Activated naive CD4-positive, alpha-beta T cell (primary cell): ENCODE measurements around the gene FTCDNL1.

Source experiments
- DNase-seq, 4 experiments: peaks; one replicate each; lab custom pipeline; 2025; lab: John Stamatoyannopoulos, UW

The FTCDNL1 gene

GRCh38 chr2:199742884-199743283 lies 108.1 kb downstream of the FTCDNL1 start:
- DNase-seq, result no peak

- DNase-seq, result no peak
Measured at GRCh38 chr2:199740111-199740428, 110.9 kb downstream of the FTCDNL1 start.

GRCh38 chr2:199739413-199740110 lies 111.4 kb downstream of the FTCDNL1 start:
- peak; percentile 36 to 54 (median 46) for DNase-seq

- DNase-seq, result no peak
Measured at GRCh38 chr2:199738727-199739412, 112.1 kb downstream of the FTCDNL1 start.

GRCh38 chr2:199734651-199735050 lies 116.3 kb downstream of the FTCDNL1 start:
- DNase-seq, result no peak

GRCh38 chr2:199734011-199734410 lies 117.0 kb downstream of the FTCDNL1 start:
- DNase-seq, result no peak

- no peak for DNase-seq
Measured at GRCh38 chr2:199727801-199728200, 123.2 kb downstream of the FTCDNL1 start.

GRCh38 chr2:199727306-199727705 lies 123.7 kb downstream of the FTCDNL1 start:
- DNase-seq, result no peak

GRCh38 chr2:199718074-199718473 lies 132.9 kb downstream of the FTCDNL1 start:
- DNase-seq, result no peak

GRCh38 chr2:199717587-199717907 lies 133.4 kb downstream of the FTCDNL1 start:
- no peak for DNase-seq

- no peak for DNase-seq
Measured at GRCh38 chr2:199716807-199717586, 134.0 kb downstream of the FTCDNL1 start.

- DNase-seq, result no peak
Measured at GRCh38 chr2:199713746-199714145, 137.2 kb downstream of the FTCDNL1 start.

- no peak for DNase-seq
Measured at GRCh38 chr2:199710551-199710950, 140.4 kb downstream of the FTCDNL1 start.
